Endometrial microvascular endothelial cells (primary cell): ENCODE measurements around the gene GPRIN3. TPM values are rescaled to one million over a fixed set of nuclear protein-coding genes. Genes with fewer than 3 reads are reported as not detected.
"Not testable (repeated sequence)": the region's sequence is repeated elsewhere in the genome, so short reads cannot be mapped to it uniquely, and the experiment has no call there.

ENCODE experiments used
- in situ Hi-C: cut with HindIII; loops from 2 replicates; pipeline ENCODE4 v1.10.0; 2017; ENCODE audit warnings: low sequenced_read_pairs, low pct_unique_long_range_greater_than_20kb; ENCODE audit errors: inconsistent ontology term
- total RNA-seq: library from RNA; depleted of rRNA; stranded (reverse); fragments of >200 nt; gene quantifications from one replicate; pipeline ENCODE4 v1.2.3, GENCODE V29; 2015; ENCODE audit errors: inconsistent ontology term

The GPRIN3 gene
- total RNA-seq, 1 donor from 2014 or later, result under 0.01 TPM

- in situ Hi-C loops, result no loop called here
Measured at GRCh38 chr4:89316931-89317366, 9.3 kb upstream of the GPRIN3 start.

GRCh38 chr4:89316211-89316610, 8.6 kb upstream of the GPRIN3 start:
- in situ Hi-C loops, result no loop called here

GRCh38 chr4:89314291-89314690, 6.7 kb upstream of the GPRIN3 start:
- in situ Hi-C loops, result no loop called here

- in situ Hi-C loops, result no loop called here
Measured at GRCh38 chr4:89312066-89312465, 4.5 kb upstream of the GPRIN3 start.

GRCh38 chr4:89311433-89311832, 3.8 kb upstream of the GPRIN3 start:
- in situ Hi-C loops, result no loop called here

- in situ Hi-C loops, result not testable (repeated sequence)
Measured at GRCh38 chr4:89309154-89309553, 1.6 kb upstream of the GPRIN3 start.

GRCh38 chr4:89308161-89308500, 531 bp upstream of the GPRIN3 start:
- in situ Hi-C loops, result no loop called here

- in situ Hi-C loops, result no loop called here
Measured at GRCh38 chr4:89307178-89307445, 488 bp downstream of the GPRIN3 start.

- in situ Hi-C loops, result no loop called here
Measured at GRCh38 chr4:89306486-89307177, 968 bp downstream of the GPRIN3 start.

- in situ Hi-C loops, result no loop called here
Measured at GRCh38 chr4:89305712-89306437, 1.7 kb downstream of the GPRIN3 start.

GRCh38 chr4:89305028-89305427, 2.6 kb downstream of the GPRIN3 start:
- in situ Hi-C loops, result no loop called here

- in situ Hi-C loops, result no loop called here
Measured at GRCh38 chr4:89303814-89304388, 3.7 kb downstream of the GPRIN3 start.

GRCh38 chr4:89303177-89303576, 4.4 kb downstream of the GPRIN3 start:
- in situ Hi-C loops, result no loop called here

GRCh38 chr4:89301902-89302301, 5.7 kb downstream of the GPRIN3 start:
- in situ Hi-C loops, result no loop called here

GRCh38 chr4:89301003-89301402, 6.6 kb downstream of the GPRIN3 start:
- in situ Hi-C loops, result no loop called here

- in situ Hi-C loops, result no loop called here
Measured at GRCh38 chr4:89300499-89300898, 7.1 kb downstream of the GPRIN3 start.

GRCh38 chr4:89300060-89300459, 7.5 kb downstream of the GPRIN3 start:
- in situ Hi-C loops, result no loop called here

- in situ Hi-C loops, result no loop called here
Measured at GRCh38 chr4:89299153-89299791, 8.3 kb downstream of the GPRIN3 start.

- in situ Hi-C loops, result no loop called here
Measured at GRCh38 chr4:89298788-89299152, 8.8 kb downstream of the GPRIN3 start.

- in situ Hi-C loops, result no loop called here
Measured at GRCh38 chr4:89298155-89298554, 9.4 kb downstream of the GPRIN3 start.
